ENCODE measurements around the gene PON1.

DNA sequence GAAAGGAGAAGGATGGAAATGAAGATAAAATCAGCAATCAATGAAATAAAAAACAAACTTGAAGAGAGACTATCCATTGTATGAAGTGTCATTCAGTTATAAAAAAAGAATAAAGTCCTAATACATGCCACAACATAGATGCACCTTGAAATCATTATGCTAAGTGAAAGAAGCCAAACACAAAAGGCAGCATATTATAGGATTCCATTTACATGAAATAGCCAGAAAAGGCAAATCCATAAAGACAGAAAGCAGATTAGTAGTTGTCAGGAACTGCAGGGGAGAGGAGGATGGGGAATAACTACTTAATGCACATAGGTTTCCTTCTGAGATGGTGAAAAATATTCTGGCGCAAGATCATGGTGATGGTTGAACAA is 6.6 kb upstream of the PON1 start:
- TF ChIP-seq, protein P1, sequence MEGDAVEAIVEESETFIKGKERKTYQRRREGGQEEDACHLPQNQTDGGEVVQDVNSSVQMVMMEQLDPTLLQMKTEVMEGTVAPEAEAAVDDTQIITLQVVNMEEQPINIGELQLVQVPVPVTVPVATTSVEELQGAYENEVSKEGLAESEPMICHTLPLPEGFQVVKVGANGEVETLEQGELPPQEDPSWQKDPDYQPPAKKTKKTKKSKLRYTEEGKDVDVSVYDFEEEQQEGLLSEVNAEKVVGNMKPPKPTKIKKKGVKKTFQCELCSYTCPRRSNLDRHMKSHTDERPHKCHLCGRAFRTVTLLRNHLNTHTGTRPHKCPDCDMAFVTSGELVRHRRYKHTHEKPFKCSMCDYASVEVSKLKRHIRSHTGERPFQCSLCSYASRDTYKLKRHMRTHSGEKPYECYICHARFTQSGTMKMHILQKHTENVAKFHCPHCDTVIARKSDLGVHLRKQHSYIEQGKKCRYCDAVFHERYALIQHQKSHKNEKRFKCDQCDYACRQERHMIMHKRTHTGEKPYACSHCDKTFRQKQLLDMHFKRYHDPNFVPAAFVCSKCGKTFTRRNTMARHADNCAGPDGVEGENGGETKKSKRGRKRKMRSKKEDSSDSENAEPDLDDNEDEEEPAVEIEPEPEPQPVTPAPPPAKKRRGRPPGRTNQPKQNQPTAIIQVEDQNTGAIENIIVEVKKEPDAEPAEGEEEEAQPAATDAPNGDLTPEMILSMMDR (IDR thresholded peaks at IDR 0.05) = no peak
- TF ChIP-seq POLR2A (IDR thresholded peaks at IDR 0.05) = no peak

Data from adrenal gland (tissue), 5 donors.